Right hindlimb (tissue), 1 donor: ENCODE data around the gene ARHGAP10.

Experiments used
- DNase-seq: peaks from one replicate; pipeline ENCODE4 v3.0.0-alpha.2; 2018

ARHGAP10 gene

DNA sequence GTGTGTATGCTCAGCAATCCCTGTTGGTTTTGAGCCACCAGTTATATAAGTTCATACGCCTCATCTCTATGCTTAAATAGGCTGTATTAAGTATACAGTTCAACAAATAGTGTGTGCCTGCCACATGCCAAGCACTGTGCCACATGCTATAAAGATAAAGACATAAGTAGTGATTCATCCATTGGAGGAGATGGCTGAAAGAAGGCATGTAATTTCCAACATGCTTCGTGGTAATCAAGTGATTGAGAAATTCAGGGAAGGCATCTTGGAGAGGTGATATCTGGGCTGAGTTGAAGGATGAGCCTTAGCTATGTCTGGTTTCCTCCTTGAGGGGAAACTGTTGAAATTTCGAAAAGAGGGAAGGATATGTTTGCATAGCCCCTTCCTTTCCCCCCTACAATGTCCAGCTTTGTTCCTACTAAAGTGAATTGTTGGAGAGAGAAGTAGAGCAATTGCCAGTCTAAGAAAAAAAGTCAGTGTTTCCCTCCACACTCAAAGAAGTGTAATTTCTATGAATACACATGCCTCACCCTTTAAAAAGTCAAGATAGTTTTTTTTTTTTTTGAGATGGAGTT is 96.5 kb downstream of the ARHGAP10 start:
- DNase-seq: no peak

DNA sequence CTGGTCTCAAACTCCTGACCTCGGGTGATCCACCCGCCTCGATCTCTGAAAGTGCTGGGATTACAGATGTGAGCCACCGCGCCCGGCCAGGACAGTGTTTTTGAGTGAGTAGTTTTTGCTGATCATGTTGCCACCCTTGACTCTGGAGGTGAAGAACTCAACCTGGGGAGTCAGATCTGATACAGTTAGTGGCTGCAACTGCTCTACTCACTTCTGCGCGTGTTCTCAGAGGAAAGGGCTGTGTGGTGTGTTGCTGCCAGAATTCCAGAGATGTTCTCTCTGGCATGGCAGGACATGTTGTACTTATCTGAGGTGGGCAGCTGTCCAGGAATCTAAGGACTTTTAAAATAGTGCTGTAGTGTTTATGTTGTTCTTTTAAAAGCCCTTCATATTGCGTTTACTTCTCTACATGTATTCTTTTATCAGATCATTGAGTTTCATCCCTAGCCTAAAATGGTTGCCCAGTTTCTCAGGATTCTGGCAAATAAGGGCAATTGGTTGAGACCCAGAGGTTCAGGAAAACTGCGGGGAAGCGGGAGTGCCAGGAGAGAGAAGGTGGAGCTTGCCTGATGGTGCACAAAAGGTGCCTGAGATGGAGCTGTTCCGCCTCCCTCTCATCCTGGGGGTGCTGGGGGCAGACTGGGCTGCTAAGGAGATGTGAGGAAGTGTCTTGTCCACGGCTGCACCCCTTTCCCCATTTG is 97.7 kb downstream of the ARHGAP10 start:
- DNase-seq: no peak

DNA sequence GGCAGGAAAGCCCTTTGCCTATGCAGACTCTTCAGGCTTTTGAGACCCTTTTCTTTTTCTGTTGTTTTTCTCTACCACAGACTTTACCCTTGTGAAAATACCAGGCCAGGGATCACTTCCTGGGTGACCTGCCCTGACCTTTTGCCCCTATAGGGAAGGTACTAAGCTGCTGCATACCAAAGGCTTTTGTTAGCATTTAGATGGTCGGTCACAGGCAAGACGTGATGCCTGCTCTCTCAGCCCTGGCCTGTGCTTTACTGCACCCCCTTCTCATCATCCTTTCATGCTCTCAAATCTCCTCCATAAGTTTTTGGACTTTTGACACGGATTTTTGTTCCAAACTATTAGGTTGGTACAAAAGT is 98.2 kb downstream of the ARHGAP10 start:
- DNase-seq: no peak

DNA sequence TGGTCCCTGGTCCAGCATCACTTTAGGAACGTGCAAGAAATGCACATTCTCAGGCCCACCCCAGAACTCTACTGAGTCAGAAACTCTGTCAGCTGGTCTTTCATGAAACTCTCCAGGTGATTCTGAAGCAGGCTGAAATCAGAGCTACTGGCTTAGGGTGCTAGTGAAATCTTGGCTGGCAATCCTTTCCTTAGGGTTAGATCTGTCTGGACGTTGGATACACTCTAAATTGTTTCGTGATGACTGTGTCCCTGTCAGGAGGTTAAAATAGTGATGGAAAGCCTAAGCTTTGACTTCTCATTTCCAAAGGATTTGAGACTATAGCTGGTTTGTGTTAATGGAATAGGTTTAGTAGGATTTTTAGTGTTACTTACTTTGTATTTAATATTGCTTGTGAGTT is 99.1 kb downstream of the ARHGAP10 start:
- no peak for DNase-seq

DNA sequence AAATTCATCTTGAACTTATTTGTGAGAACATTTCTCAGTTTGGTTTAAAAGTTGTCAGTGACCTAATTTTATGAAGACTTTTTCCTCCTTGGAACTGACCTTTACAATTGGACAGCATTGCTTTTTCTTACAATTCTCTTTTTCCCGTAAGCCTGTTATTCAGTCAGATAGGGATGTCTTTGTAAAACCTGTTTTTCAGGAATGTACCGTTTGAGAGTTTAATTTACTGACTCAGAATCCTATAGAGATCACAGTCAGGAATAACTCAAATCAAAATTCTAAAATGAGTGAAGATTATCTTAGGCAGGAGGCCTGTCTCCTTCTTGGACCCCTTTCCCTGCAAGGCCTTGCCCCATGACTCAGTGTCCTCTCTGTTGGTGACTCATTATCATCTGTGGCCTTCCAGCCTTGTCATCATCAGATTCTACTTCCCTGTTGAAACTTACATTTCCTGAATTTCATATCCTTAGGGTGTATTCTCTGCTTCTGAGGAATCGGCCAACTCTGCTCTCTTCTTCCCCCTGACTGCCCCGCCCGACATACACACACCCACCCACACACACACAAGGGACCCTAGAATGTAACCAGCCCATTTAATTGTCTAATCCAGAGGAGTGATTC is 99.8 kb downstream of the ARHGAP10 start:
- DNase-seq: peak; percentile 38

DNA sequence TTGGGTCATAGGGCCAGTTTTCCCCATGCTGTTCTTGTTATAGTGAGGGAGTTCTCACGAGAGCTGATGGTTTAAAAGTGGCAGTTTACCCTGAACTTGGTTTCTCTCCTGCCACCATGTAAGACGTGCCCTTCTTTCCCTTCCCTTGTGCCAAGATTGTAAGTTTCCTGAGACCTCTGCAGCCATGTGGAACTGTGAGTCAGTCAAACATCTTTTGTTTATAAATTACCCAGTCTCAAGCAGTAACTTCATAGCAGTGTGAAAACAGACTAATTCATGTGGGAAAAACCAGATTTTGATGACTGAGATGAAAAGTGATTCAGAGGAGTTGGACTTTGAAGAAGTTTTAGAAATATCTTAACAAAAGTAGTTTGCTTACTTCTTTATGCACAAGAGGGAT is 101.4 kb downstream of the ARHGAP10 start:
- no peak for DNase-seq

DNA sequence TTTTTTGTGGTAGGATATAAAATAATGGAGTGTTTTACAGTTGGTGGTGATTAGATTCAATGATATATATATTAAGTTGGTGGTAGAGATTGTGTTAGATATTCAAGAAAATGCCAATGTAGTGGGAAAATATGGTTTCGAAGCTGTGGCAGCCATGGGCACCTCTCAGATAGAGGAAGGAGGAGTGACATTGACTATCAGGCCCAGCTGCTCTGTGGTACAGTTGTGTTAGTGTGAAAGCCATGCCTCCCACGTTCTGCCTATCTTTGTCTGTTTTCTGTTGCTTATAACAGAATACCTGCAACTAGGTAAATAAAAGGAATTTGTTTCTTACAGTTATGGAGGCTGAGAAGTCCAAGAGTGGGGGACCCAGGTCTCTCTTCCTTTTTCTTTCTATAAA is 101.9 kb downstream of the ARHGAP10 start:
- no peak for DNase-seq

DNA sequence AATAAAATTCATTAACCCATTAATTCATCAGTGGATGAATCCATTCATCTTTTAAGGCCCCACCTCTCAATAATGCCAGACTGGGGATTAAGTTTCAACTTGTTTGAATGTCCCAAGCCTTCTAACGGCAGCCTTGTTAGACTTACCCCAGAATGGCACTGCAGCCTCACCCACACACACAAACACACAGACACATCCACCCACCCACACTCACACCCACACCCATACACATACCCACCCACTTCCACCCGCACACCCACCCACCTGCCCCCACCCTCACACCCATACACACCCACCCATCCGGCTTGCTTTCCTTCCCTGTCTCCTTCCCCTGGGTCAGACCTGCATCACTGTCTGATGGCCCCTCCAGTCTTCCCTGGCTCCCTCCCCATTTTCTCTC is 102.6 kb downstream of the ARHGAP10 start:
- DNase-seq: no peak

DNA sequence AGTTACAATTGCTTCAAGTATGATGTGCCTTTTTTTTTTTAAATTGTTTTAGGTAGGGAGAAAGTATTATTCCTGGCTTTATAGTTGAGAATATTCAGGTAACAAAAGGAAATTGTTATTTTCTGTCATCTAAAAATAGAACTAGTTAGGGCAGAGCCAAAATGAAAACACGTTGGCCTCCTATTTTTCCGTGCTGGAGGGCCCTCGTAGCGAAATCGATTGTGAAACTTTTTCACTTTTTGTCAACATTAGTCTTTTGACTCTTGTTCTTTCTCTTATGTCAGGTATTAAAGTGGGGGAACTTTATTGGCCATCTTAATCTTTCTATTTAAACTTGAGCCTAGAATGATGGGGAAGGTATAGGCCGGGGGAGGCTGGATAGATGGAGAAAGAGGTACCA is 104.9 kb downstream of the ARHGAP10 start:
- DNase-seq: no peak

DNA sequence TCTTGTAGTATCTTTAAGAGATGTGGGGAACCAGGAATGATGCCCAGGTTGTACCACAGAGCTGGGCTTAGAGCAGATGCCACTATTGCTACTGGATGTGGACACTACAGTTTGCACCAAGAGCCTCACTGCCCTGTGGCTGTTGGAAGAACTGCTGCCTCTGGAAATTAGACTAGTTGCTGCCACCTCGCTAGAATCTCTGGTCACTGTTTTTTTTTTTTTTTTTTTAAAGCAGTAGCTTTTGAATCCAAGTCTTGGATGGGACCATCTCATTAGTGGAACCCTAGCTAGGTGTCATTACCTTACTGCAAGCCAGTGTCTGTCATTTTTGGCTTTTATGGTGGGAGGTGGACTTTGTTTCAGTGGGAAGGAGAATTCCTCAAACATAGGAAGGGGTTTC is 105.5 kb downstream of the ARHGAP10 start:
- DNase-seq: no peak

DNA sequence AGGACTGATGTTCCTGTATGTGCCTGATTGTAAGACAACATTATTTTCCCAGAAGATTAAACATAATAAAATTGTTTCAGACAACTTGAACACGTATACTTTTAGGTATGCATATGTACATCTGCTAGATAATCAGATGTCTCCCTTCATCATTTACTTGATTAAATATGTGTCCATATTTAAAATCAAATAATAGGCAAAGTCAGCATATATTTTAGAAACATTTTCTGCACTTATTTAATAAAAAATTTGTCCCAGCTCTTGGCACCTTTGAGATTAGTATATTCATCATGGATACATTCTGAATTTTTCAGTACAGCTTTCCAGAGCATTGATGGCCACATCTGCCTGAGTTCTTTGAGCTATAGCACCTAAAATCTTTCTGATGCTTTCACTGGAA is 106.0 kb downstream of the ARHGAP10 start:
- no peak for DNase-seq

DNA sequence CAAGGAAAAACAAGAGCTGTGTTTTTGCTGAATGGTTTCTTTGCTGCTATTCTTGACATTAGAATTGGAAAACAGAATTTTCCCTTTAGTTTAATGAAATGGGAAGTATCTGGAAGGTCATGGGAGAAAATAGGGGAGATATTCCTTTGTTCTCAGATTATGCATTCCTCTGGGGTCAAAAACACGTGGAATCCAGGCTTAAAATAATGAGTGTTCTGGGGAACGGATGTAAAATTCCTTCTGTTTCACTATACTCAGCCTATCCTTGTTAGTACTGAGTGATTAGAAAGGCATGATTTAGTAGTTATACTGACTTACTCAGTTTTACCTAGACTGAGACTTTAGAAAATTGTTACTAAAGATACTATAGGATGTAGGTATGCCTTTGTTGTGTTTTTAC is 107.3 kb downstream of the ARHGAP10 start:
- no peak for DNase-seq

DNA sequence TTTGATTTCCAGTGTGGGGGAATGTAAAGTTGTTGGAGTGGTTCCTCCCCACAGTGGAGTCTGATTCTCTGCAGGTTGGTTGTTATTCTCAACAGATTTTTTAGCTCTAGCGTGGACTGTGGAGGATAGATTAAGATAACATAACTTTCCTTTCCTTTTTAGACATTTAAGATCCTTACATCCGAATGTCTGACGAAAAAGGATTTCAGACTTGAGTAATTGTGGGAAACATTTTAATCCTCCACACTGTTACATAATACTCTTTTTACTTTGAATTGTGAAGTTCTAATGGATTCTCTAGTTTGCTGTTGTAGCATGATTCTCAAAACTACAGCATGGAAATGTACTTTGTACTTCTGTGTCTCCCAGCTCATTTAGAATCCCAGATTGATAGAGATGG is 107.8 kb downstream of the ARHGAP10 start:
- DNase-seq: no peak

DNA sequence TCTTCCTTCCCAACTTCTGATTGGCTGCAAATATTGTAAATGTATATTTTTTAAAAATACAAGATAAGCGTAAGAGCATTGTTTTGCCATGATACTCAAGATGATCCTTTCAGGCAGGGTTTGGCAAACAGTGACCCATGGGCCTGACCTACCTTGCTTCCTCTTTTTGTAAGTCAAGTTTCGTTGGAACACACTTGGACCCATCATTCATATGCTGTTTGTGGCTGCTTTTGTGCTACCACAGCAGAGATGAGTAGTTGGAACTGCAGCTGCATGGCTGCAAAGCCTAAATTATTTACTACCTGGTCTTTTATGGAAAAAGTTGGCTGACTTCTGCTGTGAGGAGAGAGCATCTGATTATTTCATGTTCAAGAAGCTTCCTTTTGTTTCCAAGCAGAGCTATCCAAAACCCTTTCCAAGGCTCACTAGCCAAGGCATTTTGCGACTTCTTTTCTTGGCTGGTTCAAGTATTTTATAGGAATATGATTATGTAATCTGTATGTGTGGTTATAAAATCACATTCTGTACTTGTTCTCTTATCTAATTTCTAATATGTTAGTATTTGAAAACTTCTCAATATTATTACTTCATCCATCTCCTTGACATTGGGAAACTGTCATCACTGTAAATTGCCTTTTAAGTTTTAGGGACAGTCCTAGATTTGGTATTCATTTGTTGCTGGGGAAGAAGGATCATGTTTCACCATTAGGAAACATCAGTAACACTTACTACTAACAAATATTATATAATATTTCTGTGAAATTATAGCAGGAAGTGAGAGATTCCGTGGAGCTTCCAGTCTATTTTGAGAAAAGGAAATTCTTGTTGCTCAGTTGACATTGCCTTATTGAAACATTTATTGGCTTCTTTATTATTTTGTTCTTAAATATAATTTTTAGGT is 109.2 kb downstream of the ARHGAP10 start:
- DNase-seq: peak; percentile 56

DNA sequence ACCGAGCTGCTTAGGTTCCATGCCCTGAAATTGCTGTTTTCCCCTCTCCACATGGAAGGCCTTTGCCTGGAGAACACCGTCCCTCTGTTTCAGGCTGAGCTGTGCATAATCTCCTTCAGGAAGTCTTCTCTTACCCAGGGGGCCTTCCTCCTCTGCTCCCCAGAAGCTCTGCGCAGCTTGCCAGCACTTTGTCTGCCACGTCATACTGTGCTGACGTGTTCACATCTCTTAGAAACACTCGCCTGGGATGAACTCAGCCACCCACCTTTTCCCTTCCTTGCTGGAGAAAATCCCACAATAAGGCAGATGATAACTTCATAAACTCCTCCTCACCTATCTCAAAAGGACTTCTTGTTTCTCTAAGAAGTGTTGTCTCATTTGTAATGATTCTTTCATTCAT is 110.7 kb downstream of the ARHGAP10 start:
- no peak for DNase-seq

DNA sequence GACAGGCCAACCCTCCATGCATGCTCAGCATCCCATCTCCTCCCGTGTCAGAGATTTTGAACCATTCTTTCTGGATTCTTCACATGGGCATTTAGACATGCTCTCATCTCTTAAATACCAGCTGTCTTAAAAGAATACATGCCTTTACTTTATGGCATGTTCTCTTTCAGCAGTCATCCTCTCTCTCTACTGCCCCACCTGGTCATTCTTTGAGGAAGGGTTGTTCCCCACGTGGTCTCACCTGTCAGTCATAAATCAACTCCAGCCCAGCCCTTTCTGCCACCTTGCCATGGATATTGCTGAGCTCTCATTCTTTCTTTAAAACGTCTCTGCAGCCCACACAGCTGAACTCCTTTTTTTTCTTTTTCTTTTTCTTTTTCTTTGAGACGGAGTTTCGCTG is 111.3 kb downstream of the ARHGAP10 start:
- no peak for DNase-seq

DNA sequence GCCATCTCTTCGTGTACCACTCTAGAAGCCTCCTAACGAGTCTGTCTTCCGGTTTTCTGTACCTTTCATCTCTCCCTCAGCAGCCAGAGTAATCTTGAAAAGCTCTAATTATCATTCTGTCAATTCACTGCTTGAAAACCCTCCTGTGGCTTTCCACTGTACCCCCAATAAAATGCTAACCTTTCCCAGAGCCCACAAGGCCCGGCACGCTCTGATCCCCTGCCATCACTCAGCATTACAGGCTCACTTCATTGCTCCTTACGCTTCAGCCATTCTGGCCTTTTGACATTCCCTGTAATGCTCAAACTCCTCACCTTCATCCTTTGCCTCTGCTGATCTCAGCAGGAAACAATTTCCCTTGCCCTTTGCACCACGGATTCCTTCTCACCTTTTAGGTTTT is 112.9 kb downstream of the ARHGAP10 start:
- DNase-seq: no peak

DNA sequence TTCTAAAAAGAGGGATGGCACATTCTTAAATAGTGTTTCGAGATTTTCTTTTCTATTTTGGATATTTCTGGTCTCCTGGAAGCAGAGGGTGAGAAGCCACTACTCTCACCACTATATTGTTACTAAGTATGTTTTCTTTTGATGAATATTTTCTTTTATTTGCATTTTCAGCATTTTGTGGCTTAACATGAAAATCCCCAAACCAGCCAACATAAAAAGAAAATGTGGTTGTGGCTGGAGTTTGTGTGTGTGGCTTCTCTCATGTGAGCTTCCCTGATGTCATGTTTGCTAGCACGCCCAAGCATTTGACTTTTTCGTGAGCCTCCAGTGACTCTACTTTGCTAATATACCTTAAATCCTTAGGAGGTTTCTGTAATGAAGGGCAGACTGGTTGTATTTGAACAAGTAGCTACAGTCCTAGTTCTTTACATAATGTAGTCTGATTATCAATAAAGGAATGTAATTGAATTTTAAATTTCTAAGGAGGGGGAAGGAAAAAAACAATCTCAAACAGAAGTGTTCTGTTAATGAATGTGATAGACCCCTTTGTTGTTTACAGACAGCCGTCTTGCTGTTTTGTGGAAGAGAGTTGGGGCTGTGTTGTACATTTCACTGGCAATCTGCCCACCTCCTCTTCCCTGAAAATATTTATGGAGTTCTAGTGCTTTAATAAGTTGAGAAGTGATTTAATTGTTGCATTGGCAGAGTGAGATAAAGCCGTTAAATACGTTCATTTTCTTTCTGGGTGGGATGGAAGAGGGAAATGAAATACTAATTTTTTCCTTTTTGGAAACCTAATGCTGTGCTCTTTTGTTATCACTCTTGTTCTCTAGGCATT is 114.6 kb downstream of the ARHGAP10 start:
- DNase-seq: no peak

DNA sequence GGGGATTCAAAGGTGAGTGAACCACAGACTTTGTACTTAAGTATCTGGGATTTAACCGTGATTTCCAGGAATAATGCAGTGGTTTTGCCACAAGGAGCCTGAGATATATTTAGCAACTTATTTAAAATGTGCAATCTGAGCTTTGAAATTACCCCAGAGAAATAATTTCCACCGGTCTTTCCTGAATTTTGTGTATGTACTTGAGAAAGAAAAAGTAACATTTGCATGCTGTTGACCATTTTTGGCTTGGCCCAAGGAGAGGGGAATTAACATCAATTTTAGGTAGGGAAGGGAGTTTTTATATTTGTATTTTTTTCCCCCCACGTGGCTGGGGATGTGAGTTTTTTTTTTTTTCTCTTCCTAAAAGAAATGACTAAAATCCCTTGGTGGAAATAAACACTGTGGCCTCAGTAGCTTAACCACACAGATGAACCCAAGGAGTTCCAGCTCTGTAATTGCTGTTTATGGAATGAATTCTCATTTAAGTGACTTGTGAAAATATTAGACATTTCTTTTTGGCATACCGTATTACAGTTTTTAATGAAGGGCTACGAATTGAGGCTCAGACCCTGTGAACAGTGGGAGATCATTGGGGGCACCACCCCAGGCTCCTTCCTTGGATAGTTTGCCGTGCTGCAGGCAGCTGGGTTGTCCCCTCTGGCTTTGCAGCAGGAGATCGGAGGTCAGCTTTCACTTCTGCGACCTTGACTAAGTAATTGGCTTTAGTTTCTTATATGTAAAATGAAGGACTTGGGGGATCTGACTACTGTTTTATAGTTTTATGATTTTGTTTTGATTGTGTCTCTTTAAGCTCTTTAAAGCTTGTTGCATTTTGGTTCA is 116.1 kb downstream of the ARHGAP10 start:
- DNase-seq: no peak

DNA sequence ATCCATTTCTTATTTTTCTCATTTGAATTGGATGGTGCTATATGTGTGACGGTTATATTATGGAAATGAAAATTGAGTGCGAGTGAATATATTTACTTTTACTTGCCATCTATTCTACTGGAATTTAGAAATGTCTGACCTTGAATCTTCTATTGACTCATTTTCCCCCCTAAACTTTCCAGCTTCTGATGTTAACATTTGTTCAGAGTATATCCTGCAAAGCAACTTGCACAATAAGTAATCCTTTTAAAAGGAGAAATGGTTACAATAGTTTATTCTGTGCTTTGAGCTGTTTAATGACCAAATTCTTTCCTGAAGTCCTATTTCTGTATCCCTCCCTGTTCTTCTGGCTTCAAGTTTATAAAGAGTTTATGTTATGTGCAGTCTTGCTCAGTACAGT is 116.7 kb downstream of the ARHGAP10 start:
- no peak for DNase-seq

DNA sequence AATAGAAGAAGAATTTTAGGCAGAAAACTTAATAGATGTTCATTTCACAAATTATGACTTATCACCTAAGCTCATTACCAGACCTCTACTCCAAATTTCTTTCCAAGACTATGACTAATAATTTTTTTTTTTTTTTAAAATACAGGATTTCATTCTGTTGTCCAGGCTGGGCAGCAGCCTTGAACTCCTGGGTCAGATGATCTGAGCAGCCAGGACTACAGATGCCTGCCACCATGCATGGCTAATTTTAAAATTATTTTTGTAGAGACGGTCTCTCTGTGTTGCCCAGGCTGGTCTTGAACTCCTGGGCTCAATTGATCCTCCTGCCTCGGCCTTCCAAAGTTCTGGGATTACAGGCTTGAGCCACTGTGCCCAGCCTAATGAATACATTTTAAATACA is 119.2 kb downstream of the ARHGAP10 start:
- no peak for DNase-seq

DNA sequence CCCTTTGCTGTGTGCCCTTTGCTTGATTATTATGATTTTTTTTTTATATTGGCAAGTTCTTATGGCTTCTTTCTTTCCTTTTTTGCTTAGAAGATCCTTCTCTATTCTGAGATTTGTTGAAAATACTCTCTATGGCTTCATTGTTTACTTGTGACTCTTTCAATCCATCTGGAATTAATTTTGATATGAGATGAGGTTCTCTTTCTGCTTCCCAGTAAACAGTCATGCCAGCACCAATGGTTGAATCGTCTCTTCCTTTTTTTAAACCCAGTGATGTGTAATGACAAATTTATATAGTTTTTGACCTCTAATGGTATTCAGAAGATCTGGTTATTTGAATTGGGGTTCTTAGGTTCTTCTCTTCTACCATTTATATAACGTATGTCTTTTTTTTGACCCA is 121.8 kb downstream of the ARHGAP10 start:
- no peak for DNase-seq
